HTERT RPE-1 (cell line): ENCODE measurements around the gene SLC37A3.
"Not testable (repeated sequence)": the region's sequence is repeated elsewhere in the genome, so short reads cannot be mapped to it uniquely, and the experiment has no call there.

Experiments
- in situ Hi-C: fragments of 300-500 bp; cut with MboI; formaldehyde crosslinking; loops from 4 replicates; pipeline ENCODE4 v1.14.3; 2020; ENCODE audit warnings: low sequenced_read_pairs

SLC37A3 gene

GRCh38 chr7:140349144-140349771 lies 49.1 kb downstream of the SLC37A3 start:
- in situ Hi-C loops: no loop called here

GRCh38 chr7:140348161-140348849 lies 50.0 kb downstream of the SLC37A3 start:
- in situ Hi-C loops: no loop called here

- in situ Hi-C loops: no loop called here
Measured at GRCh38 chr7:140347218-140347617, 51.1 kb downstream of the SLC37A3 start.

- in situ Hi-C loops: no loop called here
Measured at GRCh38 chr7:140345426-140345825, 52.9 kb downstream of the SLC37A3 start.

GRCh38 chr7:140342727-140343514 lies 55.4 kb downstream of the SLC37A3 start:
- in situ Hi-C loops: no loop called here

- in situ Hi-C loops: not testable (repeated sequence)
Measured at GRCh38 chr7:140338959-140339358, 59.4 kb downstream of the SLC37A3 start.

- in situ Hi-C loops: no loop called here
Measured at GRCh38 chr7:140334341-140335057, 63.8 kb downstream of the SLC37A3 start.

GRCh38 chr7:140333686-140334085 lies 64.6 kb downstream of the SLC37A3 start:
- in situ Hi-C loops: no loop called here

- in situ Hi-C loops: no loop called here
Measured at GRCh38 chr7:140333223-140333622, 65.1 kb downstream of the SLC37A3 start.

- in situ Hi-C loops: no loop called here
Measured at GRCh38 chr7:140330595-140330994, 67.7 kb downstream of the SLC37A3 start.

GRCh38 chr7:140330128-140330527 lies 68.2 kb downstream of the SLC37A3 start:
- in situ Hi-C loops: no loop called here

- in situ Hi-C loops: no loop called here
Measured at GRCh38 chr7:140327261-140327661, 71.1 kb downstream of the SLC37A3 start.

GRCh38 chr7:140326116-140326928 lies 72.0 kb downstream of the SLC37A3 start:
- in situ Hi-C loops: no loop called here

GRCh38 chr7:140325600-140325999 lies 72.7 kb downstream of the SLC37A3 start:
- in situ Hi-C loops: no loop called here

- in situ Hi-C loops: no loop called here
Measured at GRCh38 chr7:140324714-140325113, 73.6 kb downstream of the SLC37A3 start.

GRCh38 chr7:140322759-140323158 lies 75.6 kb downstream of the SLC37A3 start:
- in situ Hi-C loops: no loop called here

GRCh38 chr7:140320078-140320477 lies 78.3 kb downstream of the SLC37A3 start:
- in situ Hi-C loops: not testable (repeated sequence)

GRCh38 chr7:140317999-140318398 lies 80.3 kb downstream of the SLC37A3 start:
- in situ Hi-C loops: no loop called here

- in situ Hi-C loops: no loop called here
Measured at GRCh38 chr7:140317597-140317996, 80.7 kb downstream of the SLC37A3 start.

GRCh38 chr7:140316165-140316661 lies 82.1 kb downstream of the SLC37A3 start:
- in situ Hi-C loops: no loop called here
